Panc1 (cell line): ENCODE results near the gene HOXB3.

Source experiments
- POLR2AphosphoS5 ChIP-seq: IDR thresholded peaks from 2 replicates; pipeline ENCODE4 v1.6.1; 2012; ENCODE audit warnings: mild to moderate bottlenecking, low read depth, low read length, moderate library complexity
- TF ChIP-seq, protein P1 (sequence below): fragments of 450-650 bp; IDR thresholded peaks from 2 replicates; pipeline ENCODE4 v1.5.1; 2017; ENCODE audit warnings: mild to moderate bottlenecking

DNA sequence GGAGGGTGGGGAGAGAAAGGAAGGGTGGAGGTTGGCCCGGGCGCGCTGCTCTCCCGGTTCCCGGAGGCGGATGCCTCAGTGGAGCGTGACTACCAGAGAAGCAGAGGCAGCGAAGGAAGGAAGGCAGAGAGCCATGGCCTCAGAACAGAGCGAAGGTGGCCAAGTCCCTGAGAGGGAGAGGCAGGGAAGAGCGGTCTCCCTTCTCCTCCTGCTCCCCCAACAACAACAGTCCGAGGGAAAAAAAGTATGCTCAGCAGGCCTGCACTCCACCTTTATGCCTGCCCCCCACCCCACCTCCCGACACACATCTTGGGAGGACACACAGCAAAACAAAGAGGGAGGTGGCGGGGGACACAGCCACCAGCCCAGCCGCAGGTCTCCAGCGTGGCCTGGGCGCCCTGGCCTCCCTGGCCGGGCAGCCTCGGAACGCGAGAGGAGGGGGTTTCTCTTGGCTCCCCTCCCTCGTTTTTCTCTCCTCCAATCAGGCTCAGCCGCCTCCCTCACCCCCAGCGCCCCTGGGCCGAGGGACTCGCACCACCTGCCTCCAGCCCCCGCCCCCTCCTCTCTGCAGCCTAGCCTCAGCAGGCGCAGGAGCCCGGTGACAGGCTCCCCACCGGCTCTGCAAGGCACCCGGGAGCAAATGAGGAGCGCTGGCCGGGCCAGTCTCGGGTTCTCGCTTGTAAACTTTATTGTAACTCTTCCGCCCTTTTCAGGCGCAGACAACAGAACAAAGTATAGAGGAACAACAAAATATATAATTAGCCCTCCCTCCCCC, 21.8 kb upstream of the HOXB3 start:
- peak; percentile 98 for TF ChIP-seq POLR2AphosphoS5
- TF ChIP-seq, protein P1, sequence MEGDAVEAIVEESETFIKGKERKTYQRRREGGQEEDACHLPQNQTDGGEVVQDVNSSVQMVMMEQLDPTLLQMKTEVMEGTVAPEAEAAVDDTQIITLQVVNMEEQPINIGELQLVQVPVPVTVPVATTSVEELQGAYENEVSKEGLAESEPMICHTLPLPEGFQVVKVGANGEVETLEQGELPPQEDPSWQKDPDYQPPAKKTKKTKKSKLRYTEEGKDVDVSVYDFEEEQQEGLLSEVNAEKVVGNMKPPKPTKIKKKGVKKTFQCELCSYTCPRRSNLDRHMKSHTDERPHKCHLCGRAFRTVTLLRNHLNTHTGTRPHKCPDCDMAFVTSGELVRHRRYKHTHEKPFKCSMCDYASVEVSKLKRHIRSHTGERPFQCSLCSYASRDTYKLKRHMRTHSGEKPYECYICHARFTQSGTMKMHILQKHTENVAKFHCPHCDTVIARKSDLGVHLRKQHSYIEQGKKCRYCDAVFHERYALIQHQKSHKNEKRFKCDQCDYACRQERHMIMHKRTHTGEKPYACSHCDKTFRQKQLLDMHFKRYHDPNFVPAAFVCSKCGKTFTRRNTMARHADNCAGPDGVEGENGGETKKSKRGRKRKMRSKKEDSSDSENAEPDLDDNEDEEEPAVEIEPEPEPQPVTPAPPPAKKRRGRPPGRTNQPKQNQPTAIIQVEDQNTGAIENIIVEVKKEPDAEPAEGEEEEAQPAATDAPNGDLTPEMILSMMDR, result no peak
